B cell (primary cell): ENCODE measurements around the gene MRPS12. TPM values are rescaled to one million over a fixed set of nuclear protein-coding genes. Genes with fewer than 3 reads are reported as not detected.
"Not testable (repeated sequence)": the region's sequence is repeated elsewhere in the genome, so short reads cannot be mapped to it uniquely, and the experiment has no call there.

Experiments
- ATAC-seq: fragments of 200-7000 bp; cut with Tn5 transposase; one replicate; pipeline ENCODE4 v1.10.0; 2021; ENCODE audit warnings: low read depth, mild to moderate bottlenecking, moderate number of reproducible peaks, moderate library complexity
- CTCF ChIA-PET: fragments of 350-600 bp; sonication (Branson Sonifier 250); formaldehyde crosslinking; loops from one replicate; lab custom pipeline; 2021; ENCODE audit warnings: antibody characterized with exemption, inconsistent platforms; lab: Charles Lee
- POLR2A ChIA-PET: fragments of 350-600 bp; sonication (Branson Sonifier 250); formaldehyde crosslinking; loops from one replicate; lab custom pipeline; 2021; ENCODE audit warnings: antibody characterized with exemption; lab: Charles Lee
- DNase-seq: peaks from one replicate; pipeline ENCODE4 v3.0.0; 2013
- H2AFZ ChIP-seq: 2 replicates; pipeline ENCODE4 v1.6.1; 2012; ENCODE audit warnings: mild to moderate bottlenecking, low read depth, low read length; ENCODE audit not compliant: insufficient read depth, poor library complexity, severe bottlenecking
- H3K27ac ChIP-seq, 2 donors: 1 replicate in 1 of 2; 2 replicates in 1 of 2; pipeline ENCODE4 v1.5.1; 2012 to 2013; ENCODE audit warnings: low read length in 2 of 2, mild to moderate bottlenecking in 2 of 2, moderate library complexity in 1 of 2
- H3K27me3 ChIP-seq, 4 experiments: fragments of 200-600 bp in 1 of 4; sonication (generic) in 1 of 4; replicated peaks in 1 of 4; 1 replicate in 2 of 4; 2 replicates in 2 of 4; pipeline versions ENCODE4 v1.6.1 to v1.7.0; 2013 to 2016; ENCODE audit warnings: low read length in 3 of 4, mild to moderate bottlenecking in 2 of 4, mixed read lengths in 1 of 4, moderate library complexity in 1 of 4; ENCODE audit not compliant: insufficient read depth in 4 of 4, control insufficient read depth in 3 of 4; ENCODE audit errors: control extremely low read depth in 1 of 4
- H3K36me3 ChIP-seq, 2 experiments: replicated peaks in 1 of 2; 1 replicate in 1 of 2; 2 replicates in 1 of 2; pipeline versions ENCODE4 v1.6.1 to v1.7.1; 2013; ENCODE audit warnings: low read length in 1 of 2; ENCODE audit not compliant: insufficient read depth in 2 of 2, control insufficient read depth in 1 of 2; ENCODE audit errors: control extremely low read depth in 1 of 2, extremely low read depth in 1 of 2
- H3K4me1 ChIP-seq, 2 donors: fragments of 200-600 bp in 1 of 2; sonication (generic) in 1 of 2; 1 replicate in 1 of 2; 2 replicates in 1 of 2; pipeline versions ENCODE4 v1.5.1 to v1.6.1; 2013 to 2017; ENCODE audit warnings: low read length in 2 of 2; ENCODE audit not compliant: control insufficient read depth in 2 of 2, insufficient read depth in 2 of 2
- H3K4me2 ChIP-seq: replicated peaks from 2 replicates; pipeline ENCODE3; 2012; ENCODE audit warnings: mild to moderate bottlenecking, low read depth, low read length; ENCODE audit not compliant: poor library complexity, severe bottlenecking
- H3K4me3 ChIP-seq, 5 experiments: fragments of 200-600 bp in 1 of 5; sonication (generic) in 1 of 5; 1 replicate in 3 of 5; 2 replicates in 2 of 5; pipeline versions ENCODE4 v1.5.1 to v1.7.0; 2011 to 2016; ENCODE audit warnings: low read length in 4 of 5, mild to moderate bottlenecking in 4 of 5, low read depth in 2 of 5, control low read depth in 1 of 5, moderate library complexity in 1 of 5; ENCODE audit not compliant: insufficient read depth in 1 of 5; ENCODE audit errors: control extremely low read depth in 1 of 5, extremely low read depth in 1 of 5
- H3K79me2 ChIP-seq: fragments of 200-600 bp; sonication (generic); one replicate; pipeline ENCODE4 v1.6.0; 2016; ENCODE audit warnings: low read length; ENCODE audit not compliant: control insufficient read depth, insufficient read depth
- H3K9ac ChIP-seq: fragments of 200-600 bp; sonication (generic); 2 replicates; pipeline ENCODE4 v1.6.1; 2017; ENCODE audit warnings: mild to moderate bottlenecking, low read length, moderate library complexity
- H3K9me3 ChIP-seq, 3 donors: one replicate each; pipeline versions ENCODE4 v1.6.1 to v1.7.1; 2013; ENCODE audit warnings: low read length in 2 of 3; ENCODE audit not compliant: control insufficient read depth in 2 of 3, insufficient read depth in 1 of 3; ENCODE audit errors: control extremely low read depth in 1 of 3
- H4K20me1 ChIP-seq: 2 replicates; pipeline ENCODE4 v1.6.0; 2012; ENCODE audit warnings: mild to moderate bottlenecking, low read length; ENCODE audit not compliant: insufficient read depth, control insufficient read depth, poor library complexity, severe bottlenecking
- H3K27ac Mint-ChIP-seq: one replicate; pipeline ENCODE4 v1.8.0; 2021; ENCODE audit warnings: mixed read lengths
- H3K27me3 Mint-ChIP-seq: one replicate; pipeline ENCODE4 v1.8.0; 2021; ENCODE audit warnings: mixed read lengths
- H3K4me1 Mint-ChIP-seq: one replicate; pipeline ENCODE4 v1.8.0; 2021; ENCODE audit warnings: mixed read lengths
- H3K4me3 Mint-ChIP-seq: one replicate; pipeline ENCODE4 v1.8.0; 2021; ENCODE audit warnings: mixed read lengths
- H3K9me3 Mint-ChIP-seq: one replicate; pipeline ENCODE4 v1.8.0; 2022; ENCODE audit warnings: mixed read lengths; ENCODE audit not compliant: insufficient read depth
- CTCF ChIP-seq: fragments of 200-600 bp; IDR thresholded peaks from one replicate; pipeline ENCODE4 v1.8.0; 2022; ENCODE audit warnings: antibody characterized with exemption, mild to moderate bottlenecking
- EZH2 ChIP-seq: IDR thresholded peaks from 2 replicates; pipeline ENCODE4 v1.6.1; 2012; ENCODE audit warnings: borderline replicate concordance, low read depth, mild to moderate bottlenecking, moderate library complexity, low read length; ENCODE audit not compliant: insufficient read depth, poor library complexity, severe bottlenecking
- WGBS: methylation state at CpG from one replicate; pipeline ENCODE4 v1.1.5; 2013; ENCODE audit warnings: missing lambda C conversion rate; ENCODE audit not compliant: insufficient coverage; 5-methylcytosine and 5-hydroxymethylcytosine counted together
- intact Hi-C: fragments of 100-400 bp; cut with micrococcal nuclease; formaldehyde crosslinking; loops from one replicate; pipeline ENCODE4 v1.10.0; 2022
- polyA plus RNA-seq: library from polyadenylated mRNA; depleted of rRNA; stranded (reverse); fragments of >200 nt; gene quantifications from 2 replicates; pipeline ENCODE4 v1.2.3, GENCODE V29; 2012
- total RNA-seq, 2 donors: library from RNA; stranded (reverse); fragments of 120-200 nt in 1 of 2; gene quantifications; 1 replicate in 1 of 2; 2 replicates in 1 of 2; pipeline versions ENCODE4 v1.2.3 to v1.2.4, GENCODE V29; 2013 to 2022

The MRPS12 gene
- total and polyA plus RNA-seq, 2 donors (not counting 1 experiment from before 2014, with no cell fraction given) = 27.0 to 30.3 TPM

- H3K27ac Mint-ChIP-seq = no peak overlapping the region
- CTCF ChIA-PET = interaction anchor here (0.6 to 1.1 kb wide), 3 partner anchors 15 to 716 kb away, joined by 3 to 5 read pairs (median 3); no protein-coding TSS in a partner anchor
These were observed 28.9 kb downstream of the MRPS12 start for GRCh38 chr19:38959618-38960017.

GRCh38 chr19:38964738-38965137 is 34.0 kb downstream of the MRPS12 start:
- Mint-ChIP-seq H3K9me3 (no peaks in the 10 kb centered on the region), H3K4me3 (no peak overlapping the region), H3K4me1 (peaks cover 2% of the 10 kb centered on the region), H3K27me3 (peaks cover 10% of the 10 kb centered on the region), H3K27ac (no peak overlapping the region)
- DNase-seq (no peak), ATAC-seq (no peak)
- Histone ChIP-seq H3K4me3 (no peak overlapping the region), H3K4me2 (no peak overlapping the region), H3K9ac (no peak overlapping the region), H3K27ac (no peak overlapping the region), H3K4me1 (peaks cover 0 to 3% of the 10 kb centered on the region in 2 donors), H3K36me3 (no peaks in the 10 kb centered on the region), H4K20me1 (no peaks in the 10 kb centered on the region), H3K79me2 (no peaks in the 10 kb centered on the region), H2AFZ (no peak overlapping the region), H3K27me3 (no peaks in the 10 kb centered on the region), H3K9me3 (no peaks in the 10 kb centered on the region)
- POLR2A ChIA-PET = no interaction called here
- 100% methylated on average over 1 of the region's 2 CpGs for WGBS
- TF ChIP-seq EZH2 (no peak), CTCF (no peak)
- CTCF ChIA-PET = no interaction called here
- intact Hi-C loops = no loop called here

More at GRCh38 chr19:38959618-38960017, 28.9 kb downstream of the MRPS12 start:
- Histone ChIP-seq H3K4me1 (peaks cover 0 to 3% of the 10 kb centered on the region in 2 donors), H3K4me3 (no peak overlapping the region), H2AFZ (no peak overlapping the region), H3K27ac (no peak overlapping the region), H3K9ac (no peak overlapping the region), H4K20me1 (no peaks in the 10 kb centered on the region), H3K79me2 (no peaks in the 10 kb centered on the region), H3K9me3 (no peaks in the 10 kb centered on the region), H3K36me3 (no peaks in the 10 kb centered on the region), H3K4me2 (no peak overlapping the region), H3K27me3 (no peaks in the 10 kb centered on the region)
- DNase-seq (no peak), ATAC-seq (no peak)
- peaks cover 2% of the 10 kb centered on the region for H3K4me1 Mint-ChIP-seq
- TF ChIP-seq CTCF (no peak), EZH2 (no peak)
- peaks cover 3% of the 10 kb centered on the region for H3K27me3 Mint-ChIP-seq
- intact Hi-C loops = no loop called here
- no peak overlapping the region for H3K4me3 Mint-ChIP-seq
- H3K9me3 Mint-ChIP-seq = no peaks in the 10 kb centered on the region
- no CpG with 5 or more reads among the region's 5 CpGs for WGBS
- POLR2A ChIA-PET = no interaction called here

GRCh38 chr19:38966149-38966548 is 35.4 kb downstream of the MRPS12 start:
- CTCF ChIA-PET, H3K9ac ChIP-seq, H4K20me1 ChIP-seq, H3K27ac ChIP-seq, H3K4me3 Mint-ChIP-seq, intact Hi-C loops, H3K36me3 ChIP-seq, ATAC-seq, H3K27me3 Mint-ChIP-seq, H3K79me2 ChIP-seq, DNase-seq, H3K9me3 ChIP-seq, H3K27ac Mint-ChIP-seq, H3K4me1 Mint-ChIP-seq, POLR2A ChIA-PET, H3K27me3 ChIP-seq, H3K4me2 ChIP-seq, H3K4me1 ChIP-seq, H2AFZ ChIP-seq, H3K4me3 ChIP-seq, H3K9me3 Mint-ChIP-seq: not testable (repeated sequence)
- WGBS = 100% methylated on average over 1 of the region's 5 CpGs
